ELF-1 (cell line): ENCODE data around the gene ATP5PO.
A peak's percentile ranks its signal among the peaks of the same experiment; 100 is the strongest.
"Not testable (repeated sequence)": the region's sequence is repeated elsewhere in the genome, so short reads cannot be mapped to it uniquely, and the experiment has no call there.

ENCODE experiments used
- DNase-seq: peaks from one replicate; pipeline ENCODE4 v3.0.0-alpha.2; 2016; ENCODE audit warnings: low read depth, low spot score

The ATP5PO gene

GRCh38 chr21:33940881-33941245 lies 25.3 kb upstream of the ATP5PO start:
- peak; percentile 18 for DNase-seq

- no peak for DNase-seq
Measured at GRCh38 chr21:33940164-33940880, 24.7 kb upstream of the ATP5PO start.

GRCh38 chr21:33939226-33939625 lies 23.6 kb upstream of the ATP5PO start:
- DNase-seq, result no peak

- DNase-seq, result no peak
Measured at GRCh38 chr21:33938381-33938780, 22.8 kb upstream of the ATP5PO start.

GRCh38 chr21:33937931-33938339 lies 22.3 kb upstream of the ATP5PO start:
- DNase-seq, result no peak

- no peak for DNase-seq
Measured at GRCh38 chr21:33937146-33937545, 21.5 kb upstream of the ATP5PO start.

- peak; percentile 20 for DNase-seq
Measured at GRCh38 chr21:33936301-33937038, 20.9 kb upstream of the ATP5PO start.

- no peak for DNase-seq
Measured at GRCh38 chr21:33932731-33933130, 17.1 kb upstream of the ATP5PO start.

GRCh38 chr21:33931799-33932390 lies 16.3 kb upstream of the ATP5PO start:
- no peak for DNase-seq

GRCh38 chr21:33931052-33931798 lies 15.6 kb upstream of the ATP5PO start:
- DNase-seq, result peak; percentile 64

GRCh38 chr21:33926248-33926647 lies 10.6 kb upstream of the ATP5PO start:
- DNase-seq, result not testable (repeated sequence)

- peak; percentile 56 for DNase-seq
Measured at GRCh38 chr21:33924766-33925100, 9.1 kb upstream of the ATP5PO start.

- peak; percentile 83 for DNase-seq
Measured at GRCh38 chr21:33924079-33924765, 8.6 kb upstream of the ATP5PO start.

GRCh38 chr21:33917421-33917820 lies 1.8 kb upstream of the ATP5PO start:
- DNase-seq, result no peak

GRCh38 chr21:33916200-33916567 lies 580 bp upstream of the ATP5PO start:
- no peak for DNase-seq

- no peak for DNase-seq
Measured at GRCh38 chr21:33914188-33914587, 1.4 kb downstream of the ATP5PO start.

- no peak for DNase-seq
Measured at GRCh38 chr21:33909756-33910155, 5.8 kb downstream of the ATP5PO start.

GRCh38 chr21:33908760-33909159 lies 6.8 kb downstream of the ATP5PO start:
- DNase-seq, result no peak

GRCh38 chr21:33904041-33904440 lies 11.6 kb downstream of the ATP5PO start:
- no peak for DNase-seq

- no peak for DNase-seq
Measured at GRCh38 chr21:33902349-33902748, 13.3 kb downstream of the ATP5PO start.

GRCh38 chr21:33901412-33902288 lies 14.0 kb downstream of the ATP5PO start:
- peak; percentile 78 for DNase-seq
